HFF-Myc (cell line): ENCODE results near the gene CCL22.
"Not testable (repeated sequence)": the region's sequence is repeated elsewhere in the genome, so short reads cannot be mapped to it uniquely, and the experiment has no call there.

Source experiments
- DNase-seq: peaks from one replicate; pipeline ENCODE4 v3.0.0-alpha.2; 2011; ENCODE audit warnings: low read depth; ENCODE audit errors: extremely low read depth
- H3K4me3 ChIP-seq: replicated peaks from 2 replicates; pipeline ENCODE4 v1.5.1; 2011; ENCODE audit warnings: low read depth, mild to moderate bottlenecking, control low read depth, low read length
- TF ChIP-seq, protein P1 (sequence below): IDR thresholded peaks from 2 replicates; pipeline ENCODE4 v1.5.1; 2012; ENCODE audit warnings: mild to moderate bottlenecking, low read depth, low read length, control low read depth; ENCODE audit errors: missing control alignments

The CCL22 gene

DNA sequence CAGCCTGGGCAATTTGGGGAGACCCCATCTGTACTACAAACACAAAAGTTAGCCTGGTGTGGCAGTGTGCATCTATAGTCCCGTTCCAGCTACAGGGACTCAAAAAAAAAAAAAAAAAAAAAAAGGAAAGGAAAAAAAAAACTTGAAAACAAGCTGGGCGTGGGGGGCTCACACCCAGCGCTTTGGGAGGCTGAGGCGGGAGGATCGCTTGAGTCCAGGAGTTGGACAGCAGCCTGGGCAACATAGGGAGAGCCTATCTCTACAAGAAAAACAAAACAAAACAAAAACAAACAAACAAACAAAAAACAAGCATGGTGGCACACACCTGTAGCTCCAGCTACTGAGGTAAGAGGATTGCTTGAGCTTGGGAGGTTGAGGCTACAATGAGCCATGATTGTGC is 33.1 kb downstream of the CCL22 start:
- no peak for DNase-seq
- TF ChIP-seq, protein P1, sequence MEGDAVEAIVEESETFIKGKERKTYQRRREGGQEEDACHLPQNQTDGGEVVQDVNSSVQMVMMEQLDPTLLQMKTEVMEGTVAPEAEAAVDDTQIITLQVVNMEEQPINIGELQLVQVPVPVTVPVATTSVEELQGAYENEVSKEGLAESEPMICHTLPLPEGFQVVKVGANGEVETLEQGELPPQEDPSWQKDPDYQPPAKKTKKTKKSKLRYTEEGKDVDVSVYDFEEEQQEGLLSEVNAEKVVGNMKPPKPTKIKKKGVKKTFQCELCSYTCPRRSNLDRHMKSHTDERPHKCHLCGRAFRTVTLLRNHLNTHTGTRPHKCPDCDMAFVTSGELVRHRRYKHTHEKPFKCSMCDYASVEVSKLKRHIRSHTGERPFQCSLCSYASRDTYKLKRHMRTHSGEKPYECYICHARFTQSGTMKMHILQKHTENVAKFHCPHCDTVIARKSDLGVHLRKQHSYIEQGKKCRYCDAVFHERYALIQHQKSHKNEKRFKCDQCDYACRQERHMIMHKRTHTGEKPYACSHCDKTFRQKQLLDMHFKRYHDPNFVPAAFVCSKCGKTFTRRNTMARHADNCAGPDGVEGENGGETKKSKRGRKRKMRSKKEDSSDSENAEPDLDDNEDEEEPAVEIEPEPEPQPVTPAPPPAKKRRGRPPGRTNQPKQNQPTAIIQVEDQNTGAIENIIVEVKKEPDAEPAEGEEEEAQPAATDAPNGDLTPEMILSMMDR = no peak
- H3K4me3 ChIP-seq = no peak overlapping the region

DNA sequence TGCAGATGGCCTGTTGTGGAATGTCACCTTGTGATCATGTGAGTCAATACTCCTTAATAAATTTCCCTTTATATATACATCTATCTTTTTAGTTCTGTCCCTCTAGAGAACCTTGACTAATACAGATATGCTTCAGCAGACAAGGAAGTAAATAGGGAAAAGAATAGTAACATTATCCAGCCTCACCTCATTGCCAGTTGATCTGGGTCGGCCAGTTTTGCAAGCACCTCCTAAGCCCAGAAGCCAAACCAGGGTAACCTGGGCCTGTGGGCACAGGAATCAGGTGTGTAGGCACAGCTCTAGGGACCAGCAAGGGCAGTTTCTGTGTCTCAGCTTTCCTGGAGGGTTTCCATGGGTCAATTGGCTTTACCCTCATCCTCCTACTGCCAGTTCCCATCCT is 34.1 kb downstream of the CCL22 start:
- TF ChIP-seq, protein P1 = no peak
- no peak for DNase-seq
- no peak overlapping the region for H3K4me3 ChIP-seq

- no peak overlapping the region for H3K4me3 ChIP-seq
- TF ChIP-seq, protein P1 = no peak
- no peak for DNase-seq
Observed at GRCh38 chr16:57394444-57394843, 35.9 kb downstream of the CCL22 start.

DNA sequence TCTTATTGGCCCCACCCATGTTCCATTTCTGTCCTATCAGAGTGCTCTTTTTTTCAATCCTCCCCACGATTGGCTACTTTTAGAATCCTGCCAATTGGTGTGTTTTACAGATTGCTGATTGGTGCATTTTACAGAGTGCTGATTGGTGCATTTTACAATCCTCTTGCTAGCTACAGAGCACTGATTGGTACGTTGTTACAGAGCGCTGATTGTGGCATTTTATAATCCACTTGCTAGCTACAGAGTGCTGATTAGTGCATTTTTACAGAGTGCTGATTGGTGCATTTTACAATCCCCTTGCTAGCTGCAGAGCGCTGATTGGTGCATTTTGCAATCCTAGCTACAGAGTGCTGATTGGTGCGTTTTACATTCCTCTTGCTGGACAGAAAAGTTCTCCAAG is 36.4 kb downstream of the CCL22 start:
- TF ChIP-seq, protein P1 = no peak
- no peak overlapping the region for H3K4me3 ChIP-seq

DNA sequence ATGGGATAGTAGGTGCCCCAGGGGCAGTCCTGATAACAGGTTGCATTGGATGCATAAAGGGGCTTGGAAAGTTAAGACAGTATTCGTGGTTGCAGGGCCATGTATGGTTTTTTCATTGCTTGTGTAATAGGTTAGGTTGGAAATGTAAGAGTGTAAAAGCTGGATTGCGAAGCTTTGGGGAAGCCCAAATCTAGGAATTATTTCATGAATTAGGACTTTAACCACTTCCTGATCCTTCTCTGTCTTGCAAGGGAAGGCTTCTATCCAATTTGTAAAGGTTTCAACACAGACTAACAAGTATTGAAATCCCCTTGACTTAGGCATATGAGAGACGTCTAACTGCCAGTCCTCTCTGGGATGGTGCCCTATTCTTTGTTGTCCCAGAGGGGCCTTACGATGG is 38.2 kb downstream of the CCL22 start:
- no peak for DNase-seq
- TF ChIP-seq, protein P1 = no peak
- H3K4me3 ChIP-seq = no peak overlapping the region

More for the DNA sequence above, 36.4 kb downstream of the CCL22 start:
- no peak for DNase-seq

DNA sequence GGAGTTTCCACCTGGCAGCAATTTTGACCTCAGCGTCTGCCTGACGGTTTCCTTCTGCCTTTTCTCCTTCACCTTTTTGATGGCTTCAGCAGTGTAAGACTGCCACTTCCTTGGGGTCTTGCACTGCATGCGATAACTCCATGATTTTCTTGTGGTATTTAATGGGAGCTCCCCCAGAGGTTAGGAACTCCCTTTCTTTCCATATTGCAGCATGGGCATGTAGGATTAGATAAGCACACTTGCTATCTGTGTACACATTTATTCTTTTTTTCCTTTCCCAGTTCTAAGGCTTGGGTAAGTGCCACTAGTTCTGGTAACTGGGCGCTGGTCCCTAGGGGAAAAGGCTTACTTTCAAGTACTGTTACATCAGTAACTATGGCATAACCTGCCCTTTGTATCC is 38.9 kb downstream of the CCL22 start:
- H3K4me3 ChIP-seq, DNase-seq: not testable (repeated sequence)

GRCh38 chr16:57401943-57402640 is 43.5 kb downstream of the CCL22 start:
- TF ChIP-seq, protein P1 = no peak
- DNase-seq = no peak
- no peak overlapping the region for H3K4me3 ChIP-seq
